Gastrocnemius medialis (tissue), 4 donors: Measurements from ENCODE around the gene MSI2. TPM values are rescaled to one million over a fixed set of nuclear protein-coding genes. Genes with fewer than 3 reads are reported as not detected.

Experiments
- ATAC-seq, 2 donors: fragments of 150-250 bp; one replicate each; pipeline ENCODE4 v1.9.1; 2016
- DNase-seq, 2 donors: peaks; one replicate each; pipeline ENCODE4 v3.0.0-alpha.2; 2019
- H3K27ac ChIP-seq, 4 donors: fragments of 200-600 bp; sonication (generic); 1 replicate in 1 of 4; 2 replicates in 3 of 4; pipeline ENCODE4 v1.5.1; 2016 to 2018; ENCODE audit warnings: mild to moderate bottlenecking in 2 of 4, moderate library complexity in 1 of 4
- H3K27me3 ChIP-seq, 3 donors: fragments of 200-600 bp; sonication (generic) in 2 of 3; 1 replicate in 1 of 3; 2 replicates in 2 of 3; pipeline versions ENCODE4 v1.5.1 to v1.6.0; 2016 to 2019; ENCODE audit warnings: mild to moderate bottlenecking in 1 of 3, moderate library complexity in 1 of 3
- H3K36me3 ChIP-seq, 2 donors: fragments of 200-600 bp; sonication (generic) in 1 of 2; one replicate each; pipeline ENCODE4 v1.5.1; 2017 to 2018
- H3K4me1 ChIP-seq, 2 donors: fragments of 200-600 bp; sonication (generic) in 1 of 2; one replicate each; pipeline ENCODE4 v1.5.1; 2016 to 2017; ENCODE audit warnings: mild to moderate bottlenecking in 2 of 2
- H3K4me3 ChIP-seq, 4 donors: fragments of 200-600 bp; sonication (generic) in 3 of 4; 1 replicate in 1 of 4; 2 replicates in 3 of 4; pipeline ENCODE4 v1.5.1; 2016 to 2019; ENCODE audit warnings: mild to moderate bottlenecking in 2 of 4
- H3K9me3 ChIP-seq, 3 donors: fragments of 200-600 bp; sonication (generic) in 2 of 3; 1 replicate in 1 of 3; 2 replicates in 2 of 3; pipeline ENCODE4 v1.5.1; 2016 to 2019
- CTCF ChIP-seq, 5 experiments: fragments of 450-650 bp in 3 of 5; fragments of 200-600 bp in 2 of 5; sonication (generic) in 2 of 5; IDR thresholded peaks in 4 of 5; conservative IDR thresholded peaks in 1 of 5; 1 replicate in 4 of 5; 2 replicates in 1 of 5; pipeline ENCODE4 v1.5.1; 2016 to 2019; ENCODE audit warnings: antibody characterized with exemption in 5 of 5, mild to moderate bottlenecking in 3 of 5, moderate library complexity in 3 of 5
- POLR2A ChIP-seq, 2 donors: fragments of 450-650 bp; IDR thresholded peaks; one replicate each; pipeline ENCODE4 v1.6.1; 2017; ENCODE audit warnings: antibody characterized with exemption in 2 of 2, mild to moderate bottlenecking in 2 of 2, moderate library complexity in 2 of 2
- in situ Hi-C, 4 donors: fragments of 200-750 bp; cut with MboI; loops; one replicate each; pipeline versions ENCODE4 v1.15.0 to v1.8.0; 2017; ENCODE audit warnings: low sequenced_read_pairs in 4 of 4
- intact Hi-C: fragments of 100-400 bp; cut with DNase I; formaldehyde crosslinking; loops from one replicate; pipeline ENCODE4 v1.15.1; 2023; ENCODE audit warnings: low total_unique reads
- total RNA-seq, 4 donors: library from RNA; depleted of rRNA; stranded (reverse); fragments of >200 nt; gene quantifications; one replicate each; pipeline versions ENCODE4 v1.1.0 to v1.2.3, GENCODE V29; 2016

The MSI2 gene
- total RNA-seq, 4 donors from 2014 or later, result 33.1 to 66.2 (median 48.5) TPM

- Histone ChIP-seq H3K9me3 (no peaks in the 10 kb centered on the region), H3K4me3 (no peak overlapping the region), H3K4me1 (peaks cover 17 to 34% of the 10 kb centered on the region in 2 donors), H3K36me3 (no peaks in the 10 kb centered on the region), H3K27me3 (no peaks in the 10 kb centered on the region), H3K27ac (no peak overlapping the region)
- DNase-seq, result no peak
- in situ Hi-C loops (no loop called here), intact Hi-C loops (no loop called here)
- no peak for ATAC-seq
- TF ChIP-seq POLR2A (IDR thresholded peaks at IDR 0.05) (no peak), CTCF (IDR thresholded peaks at IDR 0.05 in 4 of 5, conservative IDR thresholded peaks at IDR 0.05 in 1 of 5) (no peak)
Observed at GRCh38 chr17:57391076-57391825, 134.9 kb downstream of the MSI2 start.

GRCh38 chr17:57391857-57392471 is 135.6 kb downstream of the MSI2 start:
- Histone ChIP-seq H3K9me3 (no peaks in the 10 kb centered on the region), H3K36me3 (no peaks in the 10 kb centered on the region), H3K4me1 (peaks cover 20 to 38% of the 10 kb centered on the region in 2 donors), H3K27me3 (no peaks in the 10 kb centered on the region), H3K27ac (no peak overlapping the region), H3K4me3 (no peak overlapping the region)
- ATAC-seq (no peak), DNase-seq (no peak)
- no peak for TF ChIP-seq POLR2A (IDR thresholded peaks at IDR 0.05)
- no peak for TF ChIP-seq CTCF (IDR thresholded peaks at IDR 0.05 in 4 of 5, conservative IDR thresholded peaks at IDR 0.05 in 1 of 5)
- intact Hi-C loops, result no loop called here
- in situ Hi-C loops, result no loop called here

GRCh38 chr17:57393368-57393767 is 137.0 kb downstream of the MSI2 start:
- peak in 1 of 2 donors; percentile 36 for ATAC-seq
- intact Hi-C loops, result no loop called here
- H3K27me3 ChIP-seq, result no peaks in the 10 kb centered on the region

GRCh38 chr17:57394375-57394774 is 138.1 kb downstream of the MSI2 start:
- in situ Hi-C loops (no loop called here), intact Hi-C loops (no loop called here)
- no peaks in the 10 kb centered on the region for H3K9me3 ChIP-seq
- ATAC-seq (peak in 1 of 2 donors; percentile 20), DNase-seq (no peak)
- peaks cover 16 to 40% of the 10 kb centered on the region in 2 donors for H3K4me1 ChIP-seq
- TF ChIP-seq POLR2A (IDR thresholded peaks at IDR 0.05), result no peak
- no peaks in the 10 kb centered on the region for H3K36me3 ChIP-seq
- no peaks in the 10 kb centered on the region for H3K27me3 ChIP-seq
- no peak overlapping the region for H3K27ac ChIP-seq
- no peak overlapping the region for H3K4me3 ChIP-seq

More at GRCh38 chr17:57393368-57393767, 137.0 kb downstream of the MSI2 start:
- H3K4me1 ChIP-seq, result peaks cover 16 to 43% of the 10 kb centered on the region in 2 donors
- no peaks in the 10 kb centered on the region for H3K36me3 ChIP-seq
- in situ Hi-C loops, result no loop called here
- H3K4me3 ChIP-seq, result no peak overlapping the region
- no peak for TF ChIP-seq POLR2A (IDR thresholded peaks at IDR 0.05)
- no peak for TF ChIP-seq CTCF (IDR thresholded peaks at IDR 0.05 in 4 of 5, conservative IDR thresholded peaks at IDR 0.05 in 1 of 5)
- no peak for DNase-seq
- H3K9me3 ChIP-seq, result no peaks in the 10 kb centered on the region
- H3K27ac ChIP-seq, result no peak overlapping the region

- DNase-seq (no peak), ATAC-seq (no peak)
- Histone ChIP-seq H3K9me3 (no peaks in the 10 kb centered on the region), H3K4me1 (peaks cover 16 to 30% of the 10 kb centered on the region in 2 donors), H3K4me3 (no peak overlapping the region), H3K27ac (no peak overlapping the region), H3K27me3 (no peaks in the 10 kb centered on the region), H3K36me3 (no peaks in the 10 kb centered on the region)
- TF ChIP-seq POLR2A (IDR thresholded peaks at IDR 0.05), result no peak
- no peak for TF ChIP-seq CTCF (IDR thresholded peaks at IDR 0.05 in 4 of 5, conservative IDR thresholded peaks at IDR 0.05 in 1 of 5)
- intact Hi-C loops, result no loop called here
- in situ Hi-C loops, result no loop called here
Observed at GRCh38 chr17:57395721-57396321, 139.5 kb downstream of the MSI2 start.
